ENCODE measurements around the gene FAF1. TPM values are rescaled to one million over a fixed set of nuclear protein-coding genes. Genes with fewer than 3 reads are reported as not detected.
A peak's percentile ranks its signal among the peaks of the same experiment; 100 is the strongest.

The FAF1 gene
- total and polyA plus RNA-seq, 4 donors: 27.2 to 51.6 (median 37.1) TPM

DNA sequence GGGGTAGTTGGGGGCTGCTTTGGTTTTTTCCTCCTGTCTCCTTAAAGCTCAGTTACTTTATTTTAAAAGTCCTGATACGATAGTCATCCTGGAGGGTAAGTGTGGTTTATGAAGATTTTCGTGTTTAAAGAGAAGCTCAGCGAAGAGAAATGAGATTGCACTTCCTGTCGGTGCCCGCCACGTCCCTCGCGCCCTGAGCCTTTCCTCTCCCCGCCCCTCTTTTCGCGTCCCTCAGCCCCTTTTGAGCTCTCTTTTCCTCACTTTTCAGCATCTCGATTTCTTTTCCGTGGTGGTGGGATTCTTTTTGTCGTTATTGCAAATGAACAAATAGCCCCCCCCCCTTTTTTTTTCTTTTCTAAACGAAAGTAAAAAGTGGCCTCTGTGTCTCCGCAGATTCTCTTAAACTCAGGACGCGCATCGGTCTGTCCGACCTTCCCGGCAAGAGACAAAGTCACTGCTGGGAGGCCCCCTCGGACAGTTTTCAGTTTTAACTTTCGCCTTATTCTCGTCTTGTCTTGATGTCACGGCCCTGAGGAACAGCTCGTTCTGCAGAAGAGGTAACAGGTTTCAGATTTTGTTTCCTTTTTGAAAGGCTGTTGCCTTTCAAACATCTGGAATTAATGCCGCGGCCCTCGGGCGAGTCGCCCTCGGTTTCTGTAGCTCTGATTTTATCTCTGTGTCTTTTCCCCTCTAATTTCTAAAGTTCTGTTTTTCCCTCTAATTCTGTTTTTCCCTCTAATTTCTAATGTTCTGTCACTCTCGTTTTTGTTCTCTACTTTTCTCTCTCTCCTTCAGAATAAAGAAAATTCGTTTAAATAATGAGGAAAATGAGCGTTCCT lies 535.8 kb downstream of the FAF1 start:
- Histone ChIP-seq H3K9ac (ENCODE audit: insufficient read depth in 1 of 2, low read length in 2 of 2) (no peak overlapping the region), H3K4me1 (ENCODE audit: control insufficient read depth in 5 of 5, insufficient read depth in 5 of 5, low read length in 5 of 5) (peaks cover 0 to 37% (median 8%) of the 10 kb centered on the region in 5 donors), H3K27ac (ENCODE audit: low read depth in 1 of 2, low read length in 1 of 2) (no peak overlapping the region), H3K27me3 (ENCODE audit: control insufficient read depth in 3 of 3, insufficient read depth in 3 of 3, low read length in 2 of 3) (peaks cover 15 to 94% (median 90%) of the 10 kb centered on the region in 3 donors), H3K9me3 (ENCODE audit: control insufficient read depth in 4 of 4, insufficient read depth in 3 of 4, low read length in 3 of 4) (peaks cover 0 to 13% (median 0%) of the 10 kb centered on the region in 4 donors), H3K4me3 (no peak overlapping the region), H3K36me3 (ENCODE audit: control insufficient read depth in 4 of 4, insufficient read depth in 4 of 4, low read length in 4 of 4) (no peaks in the 10 kb centered on the region)
- DNase-seq: peak; percentile 37 to 62 (median 46)
- WGBS, 2 donors: 4 to 7% methylated on average over 35 of the region's 35 CpGs
- ATAC-seq (ENCODE audit: insufficient read depth, low FRiP score): no peak
- TF ChIP-seq, protein P1, sequence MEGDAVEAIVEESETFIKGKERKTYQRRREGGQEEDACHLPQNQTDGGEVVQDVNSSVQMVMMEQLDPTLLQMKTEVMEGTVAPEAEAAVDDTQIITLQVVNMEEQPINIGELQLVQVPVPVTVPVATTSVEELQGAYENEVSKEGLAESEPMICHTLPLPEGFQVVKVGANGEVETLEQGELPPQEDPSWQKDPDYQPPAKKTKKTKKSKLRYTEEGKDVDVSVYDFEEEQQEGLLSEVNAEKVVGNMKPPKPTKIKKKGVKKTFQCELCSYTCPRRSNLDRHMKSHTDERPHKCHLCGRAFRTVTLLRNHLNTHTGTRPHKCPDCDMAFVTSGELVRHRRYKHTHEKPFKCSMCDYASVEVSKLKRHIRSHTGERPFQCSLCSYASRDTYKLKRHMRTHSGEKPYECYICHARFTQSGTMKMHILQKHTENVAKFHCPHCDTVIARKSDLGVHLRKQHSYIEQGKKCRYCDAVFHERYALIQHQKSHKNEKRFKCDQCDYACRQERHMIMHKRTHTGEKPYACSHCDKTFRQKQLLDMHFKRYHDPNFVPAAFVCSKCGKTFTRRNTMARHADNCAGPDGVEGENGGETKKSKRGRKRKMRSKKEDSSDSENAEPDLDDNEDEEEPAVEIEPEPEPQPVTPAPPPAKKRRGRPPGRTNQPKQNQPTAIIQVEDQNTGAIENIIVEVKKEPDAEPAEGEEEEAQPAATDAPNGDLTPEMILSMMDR (IDR thresholded peaks at IDR 0.05; ENCODE audit: control extremely low read depth, extremely low read depth): no peak

DNA sequence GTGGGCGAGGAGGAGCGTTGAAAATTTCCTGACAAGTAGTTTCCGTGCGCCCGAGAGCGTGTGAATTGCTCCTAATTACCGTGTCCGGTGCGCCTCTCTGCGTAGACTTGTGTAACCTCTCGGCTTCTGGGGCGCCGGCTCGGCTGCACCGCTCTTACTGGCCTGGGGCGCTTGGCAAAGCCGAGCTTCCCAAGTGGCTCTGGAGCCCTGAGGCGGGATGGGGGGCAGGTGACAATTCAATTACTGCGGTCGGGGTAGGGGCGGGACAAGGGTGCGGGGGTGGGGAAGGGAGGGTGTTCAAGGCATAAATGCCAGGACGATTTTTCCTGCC lies 536.4 kb downstream of the FAF1 start:
- ATAC-seq (ENCODE audit: insufficient read depth, low FRiP score): no peak
- H3K9ac ChIP-seq (ENCODE audit: insufficient read depth in 1 of 2, low read length in 2 of 2): no peak overlapping the region
- 2 to 3% methylated on average over 23 of the region's 23 CpGs for WGBS, 2 donors

DNA sequence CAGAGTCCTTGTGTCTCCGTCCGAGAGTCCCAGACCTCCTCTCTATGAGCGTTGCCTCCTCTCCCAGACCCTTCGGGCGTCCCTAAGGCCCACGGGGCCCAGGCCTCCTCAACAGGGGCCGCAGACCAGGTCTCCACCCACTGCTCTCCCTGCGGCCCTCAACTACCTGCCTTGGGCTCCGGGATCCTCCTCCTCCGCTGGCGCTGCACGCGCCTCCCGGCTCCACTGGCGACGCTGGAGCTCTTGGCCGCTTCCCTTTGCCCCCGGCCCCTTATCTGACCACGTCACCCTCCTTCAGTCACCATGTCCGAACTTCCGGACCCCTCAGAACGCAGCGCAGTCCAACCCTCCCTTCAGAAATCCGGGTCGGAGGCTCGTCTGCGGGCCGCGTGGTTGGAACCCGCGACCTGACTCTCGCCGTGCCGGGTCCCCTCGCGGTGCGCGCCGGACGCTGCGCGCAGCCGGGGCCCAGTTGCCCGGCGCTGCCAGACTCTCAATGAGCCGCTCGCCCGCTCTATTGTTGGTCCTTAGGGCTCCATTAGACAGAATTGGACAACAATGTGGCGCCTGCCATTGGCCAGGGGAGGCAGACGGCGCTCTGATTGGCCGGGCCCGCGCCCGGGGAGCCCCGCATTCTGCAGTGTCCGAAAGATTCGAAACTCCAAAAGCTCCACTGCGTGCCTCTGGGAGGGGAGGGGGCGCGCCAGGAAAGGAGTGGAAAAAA lies 537.0 kb downstream of the FAF1 start, which contains the start of gene DMRTA2:
Gene DMRTA2 (minus strand): TSS at position 498 of the 724 bp plus-strand sequence. CDS start 1,907 bp downstream, outside the sequence.
- Histone ChIP-seq H3K4me3 (no peak within 1 kb of the TSS), H3K9me3 (ENCODE audit: control insufficient read depth in 4 of 4, insufficient read depth in 3 of 4, low read length in 3 of 4) (peaks cover 0 to 12% (median 0%) of the 10 kb centered on the region in 4 donors), H3K27me3 (ENCODE audit: control insufficient read depth in 3 of 3, insufficient read depth in 3 of 3, low read length in 2 of 3) (peaks cover 21 to 90% (median 86%) of the 10 kb centered on the region in 3 donors), H3K27ac (ENCODE audit: low read depth in 1 of 2, low read length in 1 of 2) (no peak within 1 kb of the TSS), H3K36me3 (ENCODE audit: control insufficient read depth in 4 of 4, insufficient read depth in 4 of 4, low read length in 4 of 4) (no peaks in the 10 kb centered on the region), H3K9ac (ENCODE audit: insufficient read depth in 1 of 2, low read length in 2 of 2) (no peak within 1 kb of the TSS), H3K4me1 (ENCODE audit: control insufficient read depth in 5 of 5, insufficient read depth in 5 of 5, low read length in 5 of 5) (peaks cover 0 to 38% (median 8%) of the 10 kb centered on the region in 5 donors)
- ATAC-seq (ENCODE audit: insufficient read depth, low FRiP score): no peak
- WGBS, 2 donors: 2 to 4% methylated on average over 61 of the region's 61 CpGs
- TF ChIP-seq, protein P1 (IDR thresholded peaks at IDR 0.05; ENCODE audit: control extremely low read depth, extremely low read depth): no peak
- peak in 2 of 3 donors; percentile 42 to 55 for DNase-seq

More for the DNA sequence above, 536.4 kb downstream of the FAF1 start:
- Histone ChIP-seq H3K4me3 (no peak overlapping the region), H3K9me3 (ENCODE audit: control insufficient read depth in 4 of 4, insufficient read depth in 3 of 4, low read length in 3 of 4) (peaks cover 0 to 13% (median 0%) of the 10 kb centered on the region in 4 donors), H3K4me1 (ENCODE audit: control insufficient read depth in 5 of 5, insufficient read depth in 5 of 5, low read length in 5 of 5) (peaks cover 0 to 37% (median 8%) of the 10 kb centered on the region in 5 donors), H3K27ac (ENCODE audit: low read depth in 1 of 2, low read length in 1 of 2) (no peak overlapping the region), H3K27me3 (ENCODE audit: control insufficient read depth in 3 of 3, insufficient read depth in 3 of 3, low read length in 2 of 3) (peaks cover 16 to 90% (median 86%) of the 10 kb centered on the region in 3 donors), H3K36me3 (ENCODE audit: control insufficient read depth in 4 of 4, insufficient read depth in 4 of 4, low read length in 4 of 4) (no peaks in the 10 kb centered on the region)
- no peak for DNase-seq
- TF ChIP-seq, protein P1 (IDR thresholded peaks at IDR 0.05; ENCODE audit: control extremely low read depth, extremely low read depth): no peak
